NB4 (cell line): ENCODE results near the gene FANCI.

Experiments used
- POLR2A ChIP-seq: IDR thresholded peaks from 2 replicates; pipeline ENCODE4 v1.6.1; 2011; ENCODE audit warnings: mild to moderate bottlenecking; ENCODE audit not compliant: insufficient read length; ENCODE audit errors: extremely low read depth
- TF ChIP-seq, protein P1 (sequence below): IDR thresholded peaks from one replicate; pipeline ENCODE4 v1.5.1; 2012; ENCODE audit warnings: low read depth, low read length

DNA sequence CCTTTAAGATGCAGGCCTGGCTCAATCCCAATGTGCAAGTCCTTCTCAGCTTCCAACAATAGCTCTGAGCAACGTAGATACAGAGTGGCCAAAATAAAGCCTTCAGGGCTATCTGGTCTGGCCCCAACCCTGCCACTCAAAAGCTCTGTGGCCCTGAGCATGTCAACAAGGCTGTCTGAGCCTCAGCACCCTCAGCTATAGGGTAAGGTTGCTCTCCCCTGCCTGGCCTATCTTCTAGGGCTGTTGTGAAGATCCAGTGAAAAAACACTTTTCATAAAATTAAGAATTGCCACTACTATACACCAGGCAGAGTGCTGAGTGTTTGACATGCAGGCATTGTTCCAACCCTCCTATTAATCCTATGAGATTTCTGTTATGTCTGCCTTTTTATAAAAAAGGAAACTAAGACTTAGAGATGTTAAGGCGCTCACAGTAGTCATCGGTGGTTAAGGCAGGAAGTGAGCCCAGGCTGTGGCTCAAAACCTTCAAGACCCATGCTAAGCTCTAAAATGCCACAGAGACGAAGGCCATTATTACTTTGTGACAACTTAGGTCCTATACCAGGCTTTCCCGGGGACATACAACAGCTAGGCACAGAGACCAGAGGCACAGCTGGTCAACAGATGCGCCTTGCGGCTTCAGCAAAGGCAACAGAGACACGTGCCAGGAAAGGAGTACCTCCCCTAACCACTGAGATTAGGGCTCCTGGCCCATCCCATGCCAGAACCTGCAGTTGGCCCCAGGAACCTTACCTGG is 85.7 kb downstream of the FANCI start:
- TF ChIP-seq, protein P1, sequence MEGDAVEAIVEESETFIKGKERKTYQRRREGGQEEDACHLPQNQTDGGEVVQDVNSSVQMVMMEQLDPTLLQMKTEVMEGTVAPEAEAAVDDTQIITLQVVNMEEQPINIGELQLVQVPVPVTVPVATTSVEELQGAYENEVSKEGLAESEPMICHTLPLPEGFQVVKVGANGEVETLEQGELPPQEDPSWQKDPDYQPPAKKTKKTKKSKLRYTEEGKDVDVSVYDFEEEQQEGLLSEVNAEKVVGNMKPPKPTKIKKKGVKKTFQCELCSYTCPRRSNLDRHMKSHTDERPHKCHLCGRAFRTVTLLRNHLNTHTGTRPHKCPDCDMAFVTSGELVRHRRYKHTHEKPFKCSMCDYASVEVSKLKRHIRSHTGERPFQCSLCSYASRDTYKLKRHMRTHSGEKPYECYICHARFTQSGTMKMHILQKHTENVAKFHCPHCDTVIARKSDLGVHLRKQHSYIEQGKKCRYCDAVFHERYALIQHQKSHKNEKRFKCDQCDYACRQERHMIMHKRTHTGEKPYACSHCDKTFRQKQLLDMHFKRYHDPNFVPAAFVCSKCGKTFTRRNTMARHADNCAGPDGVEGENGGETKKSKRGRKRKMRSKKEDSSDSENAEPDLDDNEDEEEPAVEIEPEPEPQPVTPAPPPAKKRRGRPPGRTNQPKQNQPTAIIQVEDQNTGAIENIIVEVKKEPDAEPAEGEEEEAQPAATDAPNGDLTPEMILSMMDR = no peak
- no peak for TF ChIP-seq POLR2A
